Measurements from ENCODE around the gene DUOX1. TPM values are rescaled to one million over a fixed set of nuclear protein-coding genes. Genes with fewer than 3 reads are reported as not detected.

DUOX1 gene
- total and polyA plus RNA-seq, 7 donors: under 0.01 to 1.7 (median 0.79) TPM; not detected in 3

- intact Hi-C loops (cut with DNase I): loop anchor here (10.0 kb wide), 1 partner anchor 473 kb away; the partner anchor contains the start of genes B2M and PATL2
- Histone ChIP-seq H3K4me1 (peaks cover 0 to 45% (median 35%) of the 10 kb centered on the region in 4 donors), H3K4me3 (peak within 1 kb of the TSS; percentile 68 to 92 (median 88)), H3K9me3 (no peaks in the 10 kb centered on the region), H3K27ac (peak within 1 kb of the TSS; percentile 89 to 93 (median 90)), H3K36me3 (no peaks in the 10 kb centered on the region), H3K27me3 (no peaks in the 10 kb centered on the region)
- DNase-seq: peak; percentile 91
- TF ChIP-seq POLR2A (IDR thresholded peaks at IDR 0.05) (peak in 1 of 2 donors; percentile 33), POLR2AphosphoS5 (IDR thresholded peaks at IDR 0.05) (peak; percentile 69 to 89 (median 80)), EP300 (IDR thresholded peaks at IDR 0.05) (peak in 1 of 4 donors; percentile 7), CTCF (IDR thresholded peaks at IDR 0.05) (no peak)
- WGBS, 2 donors: 1% methylated on average over 56 of the region's 57 CpGs
Measured at GRCh38 chr15:45187894-45188830, 58.4 kb downstream of the DUOX1 start, which contains the start of gene SHF. Gene SHF (minus strand): TSS chr15:45187966. CDS start chr15:45187951, 15 bp downstream.

GRCh38 chr15:45197512-45197911 lies 67.7 kb downstream of the DUOX1 start:
- Histone ChIP-seq H3K27me3 (no peaks in the 10 kb centered on the region), H3K27ac (peak overlapping the region in 2 of 4 donors; percentile 94 to 98), H3K4me3 (peak overlapping the region in 1 of 4 donors; percentile 59), H3K9me3 (no peaks in the 10 kb centered on the region), H3K36me3 (no peaks in the 10 kb centered on the region), H3K4me1 (peaks cover 0 to 17% (median 7%) of the 10 kb centered on the region in 4 donors)
- intact Hi-C loops (cut with DNase I): loop anchor here (10.0 kb wide), 1 partner anchor 773 kb away; the partner anchor contains the start of gene CTDSPL2
- 89 to 96% methylated on average over 3 of the region's 3 CpGs for WGBS, 2 donors
- TF ChIP-seq POLR2A (IDR thresholded peaks at IDR 0.05) (no peak), POLR2AphosphoS5 (IDR thresholded peaks at IDR 0.05) (no peak), CTCF (IDR thresholded peaks at IDR 0.05) (no peak), EP300 (IDR thresholded peaks at IDR 0.05) (no peak)
- no peak for DNase-seq

- WGBS, 2 donors: 0% methylated on average over 42 of the region's 42 CpGs
- Histone ChIP-seq H3K27me3 (no peaks in the 10 kb centered on the region), H3K4me1 (peaks cover 0 to 17% (median 7%) of the 10 kb centered on the region in 4 donors), H3K9me3 (no peaks in the 10 kb centered on the region), H3K36me3 (no peaks in the 10 kb centered on the region), H3K27ac (peak overlapping the region; percentile 93 to 98 (median 96)), H3K4me3 (peak overlapping the region; percentile 54 to 62 (median 60))
- DNase-seq: peak; percentile 99
- intact Hi-C loops (cut with DNase I): loop anchor here (1.0 to 10.0 kb wide), 2 partner anchors 31 to 774 kb away; partner anchors contain the start of gene CTDSPL2
- peak; percentile 41 to 82 (median 62) for TF ChIP-seq CTCF (IDR thresholded peaks at IDR 0.05)
- TF ChIP-seq EP300 (IDR thresholded peaks at IDR 0.05): peak in 1 of 4 donors; percentile 76
- TF ChIP-seq POLR2A (IDR thresholded peaks at IDR 0.05): peak; percentile 96 to 98
- TF ChIP-seq POLR2AphosphoS5 (IDR thresholded peaks at IDR 0.05): peak; percentile 98 to 99 (median 99)
Measured at GRCh38 chr15:45198337-45199135, 68.7 kb downstream of the DUOX1 start.

GRCh38 chr15:45199136-45199810 lies 69.5 kb downstream of the DUOX1 start:
- H3K4me3 ChIP-seq: peak overlapping the region; percentile 54 to 62 (median 60)
- H3K27ac ChIP-seq: peak overlapping the region; percentile 93 to 98 (median 96)
- H3K4me1 ChIP-seq: peaks cover 0 to 17% (median 7%) of the 10 kb centered on the region in 4 donors
- DNase-seq: no peak
- no peaks in the 10 kb centered on the region for H3K9me3 ChIP-seq
- H3K27me3 ChIP-seq: no peaks in the 10 kb centered on the region
- TF ChIP-seq EP300 (IDR thresholded peaks at IDR 0.05) (no peak), POLR2AphosphoS5 (IDR thresholded peaks at IDR 0.05) (no peak), CTCF (IDR thresholded peaks at IDR 0.05) (no peak), POLR2A (IDR thresholded peaks at IDR 0.05) (no peak)
- 0 to 1% methylated on average over 25 of the region's 25 CpGs for WGBS, 2 donors
- intact Hi-C loops (cut with DNase I): loop anchor here (10.0 kb wide), 1 partner anchor 774 kb away; the partner anchor contains the start of gene CTDSPL2
- no peaks in the 10 kb centered on the region for H3K36me3 ChIP-seq

Measured in sigmoid colon (tissue), 7 donors.